Hippocampal formation (tissue), 2 donors: ENCODE data around the gene ZNF280C.

Experiments used
- DNase-seq, 2 donors: peaks; one replicate each; lab custom pipeline; 2025; lab: John Stamatoyannopoulos, UW

ZNF280C gene

DNA sequence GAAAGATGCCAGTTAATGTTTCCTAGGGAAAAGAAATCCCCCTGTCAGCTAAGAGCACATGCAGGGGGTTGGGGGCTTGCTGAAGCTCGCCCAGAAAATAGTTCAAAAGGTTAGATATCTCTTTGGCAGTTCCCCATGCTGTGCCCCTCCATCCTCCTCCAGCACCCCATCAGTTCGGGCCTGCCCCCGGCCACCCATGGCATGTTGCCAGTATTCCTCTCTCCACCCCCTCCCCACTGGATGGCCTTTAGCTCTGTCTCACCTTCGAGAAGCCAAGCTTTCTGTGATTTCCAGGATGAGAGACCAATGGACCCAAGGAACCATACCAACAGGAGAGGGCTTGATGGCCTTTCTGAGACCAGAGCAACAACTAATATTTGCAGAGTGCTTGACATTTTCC lies 91.8 kb downstream of the ZNF280C start:
- DNase-seq: no peak

DNA sequence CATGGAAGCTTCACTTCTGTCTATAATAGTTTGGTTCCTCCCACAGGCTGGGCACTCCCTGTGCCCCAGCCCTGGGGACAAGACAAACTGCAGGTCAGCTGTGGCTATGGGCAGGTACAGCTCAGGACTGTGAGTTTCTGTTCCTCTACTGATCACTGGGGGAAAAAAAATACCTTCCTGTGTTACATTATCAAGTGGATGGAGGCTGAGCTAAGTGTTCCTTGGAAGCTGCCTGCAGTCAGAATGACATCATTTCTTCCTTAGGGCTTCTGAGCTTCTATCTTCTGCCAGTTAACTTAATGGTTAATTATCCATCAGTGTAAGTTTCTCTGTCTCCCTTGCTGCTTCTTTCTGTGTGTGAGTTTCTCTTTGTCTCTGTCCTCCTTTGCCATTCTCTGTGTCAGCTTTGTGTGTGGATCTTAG lies 92.3 kb downstream of the ZNF280C start:
- DNase-seq: no peak

DNA sequence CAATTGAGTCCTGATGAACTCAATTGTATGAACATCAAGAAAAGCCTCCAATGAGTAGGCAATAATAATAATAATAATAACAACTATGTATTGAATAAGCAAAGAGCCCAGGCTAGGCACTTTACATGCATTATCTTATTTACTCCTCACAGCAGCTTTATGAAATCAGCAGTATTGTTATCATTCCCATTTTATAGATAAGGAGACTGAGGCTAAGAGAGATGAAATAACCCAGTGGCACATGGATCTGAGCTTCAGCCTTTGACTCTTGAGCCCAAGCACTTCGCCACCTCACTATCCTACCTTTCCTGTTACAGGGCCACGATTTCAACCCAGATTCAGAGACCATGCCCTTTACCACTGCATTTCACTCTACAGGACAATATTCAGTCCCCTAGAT lies 93.8 kb downstream of the ZNF280C start:
- DNase-seq: no peak

DNA sequence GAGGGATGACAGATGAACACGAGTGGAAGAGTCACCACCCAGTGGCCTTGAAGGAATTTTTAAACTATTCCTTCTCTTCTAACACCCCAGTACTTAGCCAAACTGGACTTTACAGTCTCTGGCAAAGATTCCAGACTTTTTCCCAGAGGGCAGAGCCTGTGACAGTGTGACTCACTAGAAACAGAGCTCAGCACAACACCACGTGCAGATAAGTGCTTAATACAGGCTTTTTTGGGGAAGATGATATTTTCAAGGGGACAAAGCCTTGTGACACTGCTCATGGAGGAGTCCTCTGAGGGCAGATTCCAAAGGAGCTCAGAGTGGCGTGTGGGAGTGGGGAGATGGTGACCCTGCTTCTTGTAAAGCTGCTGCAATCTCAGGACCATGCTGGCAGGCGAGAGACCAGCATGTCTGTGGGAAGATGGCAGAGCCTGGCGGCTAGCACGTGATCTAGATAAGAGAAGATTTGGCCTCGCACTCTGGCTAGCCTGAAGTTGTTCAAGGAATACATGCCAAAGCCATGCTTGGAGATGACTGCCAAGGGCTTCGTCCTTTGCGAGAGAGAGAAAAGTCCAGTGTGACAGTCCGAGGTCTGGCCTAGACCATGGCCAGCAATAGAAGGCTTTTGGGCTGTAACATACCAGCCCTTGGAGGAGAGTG lies 94.5 kb downstream of the ZNF280C start:
- DNase-seq: no peak

DNA sequence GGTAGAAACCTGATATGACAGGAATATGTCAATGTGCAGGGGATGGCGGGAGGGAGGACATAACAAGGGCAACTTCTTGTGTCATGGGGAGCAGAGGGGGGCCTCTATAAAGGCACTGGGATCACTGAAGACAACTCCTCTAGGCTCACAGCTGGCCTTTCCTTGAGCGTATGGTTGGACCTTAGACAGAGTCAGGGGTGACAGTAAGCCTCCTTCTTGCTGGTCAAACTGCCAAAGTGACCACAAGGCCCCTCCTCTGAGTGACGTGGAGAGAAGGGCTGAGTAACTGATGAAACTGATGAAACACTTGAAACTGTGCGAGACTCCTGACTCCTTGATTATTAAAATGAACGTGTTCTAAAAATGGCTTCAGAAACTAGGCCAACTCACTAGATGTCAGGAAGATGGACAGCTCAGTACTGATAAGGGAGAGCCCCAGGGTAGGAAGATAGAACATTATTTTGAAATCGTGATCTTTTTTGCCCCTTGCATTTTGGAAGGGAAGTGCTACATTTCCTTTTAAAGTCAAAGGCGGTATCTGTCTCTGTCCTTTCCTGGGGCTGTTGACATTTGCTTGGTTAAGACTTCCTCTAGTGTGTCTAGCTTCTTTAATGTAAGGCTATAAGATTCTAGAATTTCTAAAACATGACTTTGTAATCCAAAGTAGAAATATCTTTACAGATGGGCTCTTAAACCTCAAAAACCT lies 95.4 kb downstream of the ZNF280C start:
- DNase-seq: peak; percentile 8 to 23

DNA sequence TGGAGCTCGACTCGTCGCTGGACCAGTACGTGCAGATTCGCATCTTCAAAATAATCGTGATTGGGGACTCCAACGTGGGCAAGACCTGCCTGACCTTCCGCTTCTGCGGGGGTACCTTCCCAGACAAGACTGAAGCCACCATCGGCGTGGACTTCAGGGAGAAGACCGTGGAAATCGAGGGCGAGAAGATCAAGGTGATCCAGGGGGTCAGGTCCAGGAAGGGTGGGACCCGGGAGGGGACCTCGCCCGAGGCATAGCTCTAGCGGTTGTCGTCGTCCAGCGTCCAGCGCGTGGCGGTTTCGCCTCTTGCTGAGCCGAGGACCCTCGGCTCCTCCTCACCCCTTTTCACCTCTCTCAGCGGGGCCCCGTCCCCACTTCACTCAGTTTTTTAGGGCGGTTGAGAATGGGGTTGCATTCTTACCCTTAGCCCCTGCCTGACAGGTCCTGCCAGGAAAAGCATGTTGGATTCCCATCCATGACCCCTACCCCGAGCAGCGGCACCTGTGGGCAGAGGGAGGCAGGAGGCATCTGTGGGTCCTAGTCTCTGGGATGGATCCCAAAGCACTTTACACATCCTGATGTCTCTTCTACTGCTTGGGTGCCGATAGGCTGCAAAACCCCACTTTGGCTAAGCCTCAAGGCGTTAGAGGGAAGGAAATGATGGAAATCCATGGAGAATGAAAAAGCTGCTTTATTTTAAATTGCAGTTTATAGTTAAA lies 96.4 kb downstream of the ZNF280C start:
- DNase-seq: no peak

DNA sequence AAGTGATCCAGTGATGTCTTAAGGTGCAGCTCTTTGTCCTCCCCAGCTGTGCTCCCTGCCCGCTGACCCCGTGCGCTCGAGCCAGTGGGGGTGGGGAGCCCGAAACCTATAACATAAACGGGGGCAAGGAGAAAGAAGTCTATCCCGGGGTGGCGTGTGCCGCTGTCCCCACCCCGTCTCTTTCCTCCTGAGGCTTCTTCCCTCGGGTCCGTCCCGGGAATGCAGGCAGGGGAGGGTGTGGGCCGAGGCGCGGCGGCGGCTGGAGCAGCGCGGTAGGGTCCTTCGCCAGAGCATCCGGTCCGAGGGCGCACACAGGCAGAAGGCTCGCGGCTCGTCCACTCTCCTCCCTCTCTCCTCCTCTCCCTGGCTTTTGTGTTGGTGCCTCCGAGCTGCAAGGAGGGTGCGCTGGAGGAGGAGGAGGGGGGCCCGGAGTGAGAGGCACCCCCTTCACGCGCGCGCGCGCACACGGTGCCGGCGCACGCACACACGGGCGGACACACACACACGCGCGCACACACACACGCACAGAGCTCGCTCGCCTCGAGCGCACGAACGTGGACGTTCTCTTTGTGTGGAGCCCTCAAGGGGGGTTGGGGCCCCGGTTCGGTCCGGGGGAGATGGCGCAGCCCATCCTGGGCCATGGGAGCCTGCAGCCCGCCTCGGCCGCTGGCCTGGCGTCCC lies 97.1 kb downstream of the ZNF280C start, which contains the start of gene RAB33A:
RAB33A (plus strand) TSS at position 517 of the 681 bp plus-strand sequence; CDS start at position 618, 101 bp downstream.
- DNase-seq: peak; percentile 61 to 67

DNA sequence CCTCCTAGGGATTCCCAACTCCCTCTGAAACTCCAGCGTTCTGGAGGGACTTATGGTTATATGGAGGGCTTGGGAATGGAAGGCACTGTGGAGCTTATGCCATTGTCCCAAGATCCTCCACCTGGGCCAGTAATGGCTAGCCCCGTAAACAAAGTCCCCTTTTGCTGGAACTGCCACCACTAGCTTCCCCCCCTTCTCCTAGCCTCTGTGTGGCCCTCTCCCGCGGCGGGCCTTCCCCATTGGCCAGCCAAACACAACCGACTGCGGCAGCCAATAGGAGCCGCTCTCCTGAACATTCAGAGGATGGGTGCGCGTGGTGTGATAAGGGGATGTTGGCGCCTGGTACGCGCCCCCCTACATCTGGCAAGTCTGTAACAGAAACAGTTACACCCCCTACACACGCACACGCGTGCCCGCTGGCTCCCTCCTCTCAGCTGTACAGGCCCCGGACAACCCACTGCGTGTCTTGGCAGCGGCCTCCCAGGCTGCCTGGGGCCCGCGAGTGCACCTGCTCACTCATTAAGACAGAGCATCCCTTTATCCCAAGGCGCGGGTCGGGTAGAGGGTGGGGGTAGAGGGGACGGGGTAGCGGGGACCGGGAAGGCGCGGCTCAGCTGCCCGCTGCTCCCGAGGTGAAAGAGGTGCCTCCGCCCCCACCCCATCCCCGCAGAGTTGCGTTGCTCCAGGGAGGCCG lies 97.8 kb downstream of the ZNF280C start:
- peak; percentile 83 to 86 for DNase-seq

DNA sequence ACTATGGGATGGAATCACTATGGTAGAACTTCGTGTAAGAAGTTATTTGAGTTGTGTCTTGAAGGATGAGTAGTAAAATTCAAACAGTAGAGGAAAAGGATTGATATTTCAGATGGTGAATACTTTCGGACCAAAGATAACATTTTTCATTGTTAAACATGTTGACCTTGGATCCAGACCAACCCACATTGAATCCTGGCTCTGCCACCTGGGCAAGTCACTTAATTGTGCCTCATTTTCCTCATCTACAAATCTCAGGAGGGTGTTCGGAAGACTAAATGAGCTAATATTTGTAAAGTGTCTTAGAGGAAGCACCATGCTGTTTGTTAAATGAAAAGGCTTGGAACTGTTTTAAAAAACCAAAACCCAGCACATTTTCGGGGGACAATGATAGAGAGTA lies 101.7 kb downstream of the ZNF280C start:
- no peak for DNase-seq

DNA sequence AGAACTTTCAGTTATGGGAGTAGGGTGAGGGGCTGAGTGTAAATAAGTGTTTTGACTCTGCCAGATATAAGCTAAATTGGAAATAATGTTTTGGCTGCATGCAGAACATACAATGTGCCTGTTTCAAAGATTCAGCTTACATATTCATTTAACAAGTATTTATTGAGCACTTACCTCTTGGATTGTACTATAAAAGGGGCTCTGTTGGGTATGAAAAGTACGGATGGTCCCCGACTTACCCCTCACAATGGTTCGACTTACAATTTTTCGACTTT lies 102.3 kb downstream of the ZNF280C start:
- DNase-seq: no peak

DNA sequence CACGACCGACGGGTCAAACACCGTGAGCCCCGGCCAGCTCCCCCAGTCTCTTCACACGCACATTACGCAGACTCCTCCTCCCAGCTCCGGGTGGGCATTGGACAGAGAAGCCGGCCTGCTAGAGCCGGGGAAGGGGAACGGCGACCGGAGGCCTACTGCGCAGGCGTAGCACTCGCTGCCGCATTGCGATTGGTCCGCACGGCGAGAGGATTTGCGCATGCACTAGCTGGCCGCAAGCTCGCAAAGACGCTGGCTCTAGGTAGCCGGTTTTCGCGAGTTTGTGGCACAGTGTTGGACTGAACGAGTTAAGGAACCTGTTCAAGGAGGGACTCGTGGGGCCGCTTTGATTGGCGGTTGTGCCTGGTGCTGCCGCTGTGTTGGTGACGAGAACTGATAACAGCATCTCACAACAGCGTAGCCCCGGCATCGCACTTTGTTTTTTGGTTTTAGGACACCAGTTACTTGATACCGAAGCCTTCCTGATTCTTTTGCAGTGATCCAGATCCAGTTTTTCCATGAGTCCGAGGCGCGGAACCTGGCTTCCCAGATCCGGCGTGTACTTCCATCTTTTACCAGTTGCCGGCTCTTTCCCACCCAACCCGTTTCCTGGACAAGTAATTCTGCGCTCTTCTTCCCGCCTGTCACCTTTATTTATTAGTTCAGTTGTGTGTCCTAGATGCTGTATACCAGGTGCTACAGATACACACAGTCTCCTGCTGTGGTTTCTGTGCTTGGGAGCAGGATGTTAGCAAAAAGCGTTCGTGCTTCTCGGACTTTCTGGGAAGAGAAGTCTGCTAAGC lies 102.8 kb downstream of the ZNF280C start, which contains the start of gene AIFM1:
AIFM1 (minus strand) TSS at position 139 of the 800 bp plus-strand sequence. CDS start 185 bp downstream, outside the sequence.
- DNase-seq: peak; percentile 81 to 84

DNA sequence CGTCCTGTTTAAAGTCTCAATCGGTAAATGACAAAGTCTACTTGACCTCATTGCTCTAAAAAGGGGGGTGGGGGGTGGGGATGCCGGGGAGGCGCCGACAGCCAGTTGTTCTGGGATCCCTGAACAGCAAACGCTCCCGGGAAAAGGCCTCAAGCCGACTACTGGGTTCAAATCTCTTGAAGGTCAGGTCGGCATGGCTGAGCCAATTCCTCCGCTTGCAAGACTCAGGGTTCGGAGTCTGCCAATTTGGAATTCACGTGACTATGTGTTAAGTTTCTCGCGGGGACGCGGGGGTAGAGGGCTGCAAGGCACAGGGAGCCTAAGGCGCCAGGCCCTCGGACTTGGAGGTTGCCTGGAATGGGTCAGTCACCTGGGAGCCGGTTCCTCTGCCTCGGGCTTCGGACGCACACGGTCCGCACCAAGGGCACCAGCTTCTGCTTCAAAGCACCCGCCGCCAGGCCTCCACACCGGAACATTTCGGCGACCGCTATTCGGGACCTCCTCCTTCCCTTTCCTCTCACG lies 103.5 kb downstream of the ZNF280C start:
- DNase-seq: no peak

DNA sequence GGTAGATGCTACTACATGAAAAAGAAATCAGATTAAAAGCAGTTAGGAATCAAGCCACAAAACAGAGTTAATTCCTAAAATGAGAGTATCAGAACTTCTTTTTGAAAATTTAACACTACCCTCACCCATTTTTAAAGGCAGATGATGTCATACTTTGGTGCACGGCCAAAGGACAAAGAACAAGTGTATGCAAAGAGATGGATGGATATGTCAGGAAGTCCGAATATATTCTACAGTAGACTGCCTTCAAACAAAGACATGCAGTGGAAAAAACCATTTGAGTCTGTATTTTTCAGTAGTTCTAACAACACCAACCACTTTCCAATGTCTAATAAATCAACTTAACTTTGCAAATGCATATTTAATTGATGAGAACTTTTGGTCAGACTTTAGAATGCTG lies 105.3 kb downstream of the ZNF280C start:
- DNase-seq: no peak

DNA sequence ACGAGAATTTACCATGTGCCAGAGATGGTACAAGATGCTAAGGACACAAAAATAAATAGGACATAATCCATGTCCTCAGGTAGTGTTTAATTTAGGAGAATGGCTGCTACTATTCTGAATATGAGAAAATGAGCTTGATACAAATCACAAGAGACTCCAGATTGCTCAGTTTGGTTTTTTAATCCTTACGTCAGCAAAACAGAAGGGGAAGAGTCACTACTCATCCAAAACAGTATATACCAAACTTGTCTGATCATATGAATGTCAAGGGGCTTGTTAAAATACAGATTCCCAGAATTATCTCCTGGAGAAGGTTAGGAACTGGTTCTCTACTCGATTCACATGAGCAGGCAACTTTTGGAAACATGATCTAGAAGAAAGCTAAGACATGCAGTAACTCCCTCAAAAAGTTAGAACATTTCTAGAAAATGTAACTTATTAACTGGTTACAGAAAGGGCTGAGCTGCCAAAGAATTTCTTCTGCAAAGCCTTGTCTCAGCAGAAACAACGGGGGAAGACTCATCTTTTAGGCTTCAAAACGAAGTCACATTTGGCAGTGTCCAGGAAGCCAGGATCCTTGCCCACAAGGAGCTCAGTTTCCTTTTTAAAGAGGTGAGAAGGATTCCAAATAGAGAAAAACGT lies 106.5 kb downstream of the ZNF280C start:
- DNase-seq: no peak

DNA sequence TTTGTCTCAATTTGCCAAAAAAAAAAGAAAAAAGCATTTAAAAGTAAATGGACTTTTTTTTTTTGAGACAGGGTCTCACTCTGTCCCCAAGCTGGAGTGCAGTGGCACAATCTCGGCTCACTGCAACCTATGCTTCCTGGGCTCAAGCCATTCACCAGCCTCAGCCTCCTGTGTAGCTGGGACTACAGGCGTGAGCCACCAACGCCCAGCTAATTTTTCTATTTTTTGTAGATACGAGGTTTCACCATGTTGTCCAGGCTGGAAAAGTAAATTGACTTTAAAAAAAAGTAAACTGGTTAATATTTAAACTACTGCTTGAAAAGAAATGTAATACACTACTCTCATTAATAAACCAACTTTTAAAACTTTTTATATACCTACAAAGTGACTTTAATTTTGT lies 108.9 kb downstream of the ZNF280C start:
- DNase-seq: no peak

DNA sequence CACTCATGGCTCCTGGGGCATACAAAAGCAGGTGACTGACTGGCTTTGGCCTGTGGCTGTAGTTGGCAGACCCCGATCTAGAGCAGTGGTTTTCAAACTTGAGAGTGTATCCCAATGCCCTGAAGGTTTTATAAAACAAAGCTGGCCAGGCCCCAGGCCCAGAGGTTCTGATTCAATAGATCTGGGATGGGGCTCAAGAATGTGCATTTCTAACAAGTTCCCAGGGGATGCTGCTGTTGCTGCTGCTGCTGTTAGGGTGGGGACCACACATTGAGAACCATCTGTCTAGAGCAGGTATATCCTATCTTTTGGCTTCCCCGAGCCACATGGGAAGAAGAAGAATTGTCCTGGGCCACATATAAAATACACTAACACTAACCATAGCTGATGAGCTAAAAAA lies 110.4 kb downstream of the ZNF280C start:
- DNase-seq: no peak

DNA sequence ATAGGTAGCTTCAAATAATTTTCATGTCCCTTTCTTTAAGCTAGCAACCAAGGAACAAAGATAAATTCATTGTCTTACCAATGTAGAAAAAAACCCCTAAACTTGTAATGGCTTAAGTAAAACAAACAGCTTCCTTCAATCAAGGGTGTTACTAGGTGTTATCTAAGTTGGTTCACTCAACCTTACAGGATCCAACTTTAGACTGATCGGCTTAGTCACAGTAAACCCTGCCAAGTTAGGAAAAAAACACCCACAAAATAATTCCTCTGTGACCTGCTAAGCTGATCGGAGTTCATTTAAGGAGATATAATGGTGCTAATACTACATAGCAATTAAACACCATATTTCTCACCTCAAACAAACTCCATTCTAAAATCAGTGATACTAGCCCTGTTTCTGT lies 113.1 kb downstream of the ZNF280C start:
- no peak for DNase-seq
